GM12878 (cell line): Measurements from ENCODE around the gene ESRRG. TPM values are rescaled to one million over a fixed set of nuclear protein-coding genes. Genes with fewer than 3 reads are reported as not detected.

ENCODE experiments used
- ATAC-seq: fragments of 200-7000 bp; cut with Tn5 transposase; 3 replicates; pipeline ENCODE4 v1.9.1; 2020; ENCODE audit warnings: mild to moderate bottlenecking, moderate library complexity
- BruUV-seq: library from RNA; stranded (reverse); fragments of 400-500 nt; replicated peaks from 2 replicates; lab custom pipeline; 2021; lab: Mats Ljungman, UMichigan
- CTCF ChIA-PET: fragments of 300-600 bp; sonication (Branson Sonifier 250); formaldehyde crosslinking; extraction: SDS; loops from one replicate; lab custom pipeline; 2021; ENCODE audit warnings: inconsistent platforms; lab: Yijun Ruan, JAX
- POLR2A ChIA-PET: fragments of 350-600 bp; formaldehyde crosslinking; extraction: SDS; loops from one replicate; lab custom pipeline; 2021; ENCODE audit warnings: inconsistent platforms; lab: Charles Lee
- RAD21 ChIA-PET: fragments of 300-600 bp; sonication (Branson Sonifier 250); formaldehyde crosslinking; loops from one replicate; lab custom pipeline; 2023; ENCODE audit warnings: antibody characterized with exemption; ENCODE audit not compliant: unreplicated experiment; lab: Charles Lee
- SMC1A ChIA-PET: fragments of 300-600 bp; sonication (Branson Sonifier 250); formaldehyde crosslinking; loops from one replicate; lab custom pipeline; 2023; ENCODE audit not compliant: unreplicated experiment, uncharacterized antibody; lab: Charles Lee
- DNase-seq: peaks from one replicate; pipeline ENCODE4 v3.0.0-alpha.2; 2011; ENCODE audit warnings: low read depth, low spot score
- FAIRE-seq: peaks from 3 replicates; lab custom pipeline; 2011; peaks lifted over from hg19 to GRCh38; lab: Jason Lieb, UNC
- H2AFZ ChIP-seq: 2 replicates; pipeline ENCODE4 v1.6.0; 2011; ENCODE audit warnings: low read depth, low read length, control low read depth; ENCODE audit not compliant: control insufficient read depth
- H3K27ac ChIP-seq: 2 replicates; pipeline ENCODE4 v1.5.1; 2011; ENCODE audit warnings: control low read depth; ENCODE audit not compliant: control insufficient read depth, insufficient read depth
- H3K27me3 ChIP-seq, 2 experiments: replicated peaks in 1 of 2; 2 replicates each; pipeline versions ENCODE4 v1.6.0 to v1.6.1; 2011; ENCODE audit warnings: low read length in 1 of 2; ENCODE audit not compliant: control insufficient read depth in 2 of 2, insufficient read depth in 2 of 2
- H3K36me3 ChIP-seq, 2 experiments: 2 replicates each; pipeline ENCODE4 v1.5.1; 2011; ENCODE audit warnings: low read length in 1 of 2; ENCODE audit not compliant: control insufficient read depth in 2 of 2, insufficient read depth in 2 of 2
- H3K4me1 ChIP-seq: 2 replicates; pipeline ENCODE4 v1.6.1; 2011; ENCODE audit warnings: mild to moderate bottlenecking, low read length, moderate library complexity, mixed read lengths; ENCODE audit not compliant: control insufficient read depth, insufficient read depth
- H3K4me2 ChIP-seq: 2 replicates; pipeline ENCODE4 v1.6.0; 2011; ENCODE audit warnings: control low read depth; ENCODE audit not compliant: control insufficient read depth, insufficient read depth
- H3K4me3 ChIP-seq: fragments of 200-600 bp; sonication (generic); 2 replicates; pipeline ENCODE4 v1.5.1; 2016
- H3K79me2 ChIP-seq: 2 replicates; pipeline ENCODE4 v1.6.0; 2011; ENCODE audit warnings: low read length; ENCODE audit not compliant: control insufficient read depth, insufficient read depth
- H3K9ac ChIP-seq: 2 replicates; pipeline ENCODE4 v1.8.0; 2011; ENCODE audit warnings: low read length, control low read depth, mixed read lengths; ENCODE audit not compliant: control insufficient read depth, insufficient read depth
- H3K9me3 ChIP-seq: replicated peaks from 3 replicates; pipeline ENCODE4 v1.5.1; 2011; ENCODE audit warnings: mild to moderate bottlenecking, low read length; ENCODE audit not compliant: control insufficient read depth, insufficient read depth
- H4K20me1 ChIP-seq: 2 replicates; pipeline ENCODE4 v1.6.0; 2011; ENCODE audit not compliant: control insufficient read depth, insufficient read depth
- BACH1 ChIP-seq: fragments of 450-650 bp; IDR thresholded peaks from 2 replicates; pipeline ENCODE4 v1.6.1; 2017; ENCODE audit warnings: mild to moderate bottlenecking, borderline replicate concordance
- EZH2 ChIP-seq: IDR thresholded peaks from 2 replicates; pipeline ENCODE4 v1.6.1; 2012; ENCODE audit warnings: low read depth, mild to moderate bottlenecking, control low read depth, inconsistent platforms, low read length, borderline replicate concordance; ENCODE audit not compliant: control insufficient read depth
- MEF2B ChIP-seq: fragments of 450-650 bp; IDR thresholded peaks from 2 replicates; pipeline ENCODE4 v1.6.1; 2018; ENCODE audit warnings: mild to moderate bottlenecking, moderate library complexity; ENCODE audit not compliant: partially characterized antibody, poor library complexity, severe bottlenecking
- NFIC ChIP-seq: IDR thresholded peaks from 2 replicates; pipeline ENCODE4 v1.6.1; 2012; ENCODE audit warnings: low read depth, mild to moderate bottlenecking, inconsistent platforms, low read length, moderate library complexity
- RFX5 ChIP-seq: IDR thresholded peaks from 2 replicates; pipeline ENCODE4 v1.6.1; 2011; ENCODE audit warnings: low read depth, low read length, improper control_type of control experiment
- RUNX3 ChIP-seq: IDR thresholded peaks from 2 replicates; pipeline ENCODE4 v1.6.1; 2012; ENCODE audit warnings: low read length, inconsistent platforms
- SUPT20H ChIP-seq: IDR thresholded peaks from 2 replicates; pipeline ENCODE4 v1.6.1; 2011; ENCODE audit warnings: low read depth, mild to moderate bottlenecking, low read length, moderate library complexity, borderline replicate concordance; ENCODE audit not compliant: control insufficient read depth
- ZBED1 ChIP-seq: IDR thresholded peaks from 2 replicates; pipeline ENCODE4 v1.6.1; 2016; ENCODE audit warnings: borderline replicate concordance
- ZSCAN29 ChIP-seq: fragments of 450-650 bp; IDR thresholded peaks from 2 replicates; pipeline ENCODE4 v1.6.1; 2017; ENCODE audit warnings: mild to moderate bottlenecking, moderate library complexity
- WGBS: methylation state at CpG from one replicate; pipeline ENCODE4 v1.1.6; 2016; ENCODE audit warnings: low lambda C conversion rate; ENCODE audit not compliant: insufficient replicate concordance, insufficient coverage; ENCODE audit errors: missing lambda C conversion rate; 5-methylcytosine and 5-hydroxymethylcytosine counted together
- in situ Hi-C: fragments of 300-500 bp; cut with MboI; formaldehyde crosslinking; loops from 9 replicates; pipeline ENCODE4 v1.14.3; 2018; ENCODE audit warnings: mixed read lengths
- intact Hi-C: fragments of 100-400 bp; cut with micrococcal nuclease; formaldehyde crosslinking; loops from one replicate; pipeline ENCODE4 v1.14.2; 2022; ENCODE audit not compliant: unreplicated experiment
- polyA plus RNA-seq, 11 experiments: library from polyadenylated mRNA; depleted of rRNA in 4 of 11; unstranded in 6 of 11; stranded (reverse) in 5 of 11; fragments of >200 nt; fragmentation: Nextera tagmentation in 4 of 11; fragmentation: Illumina TruSeq in 1 of 11; extraction: Ambion mirVana in 4 of 11; extraction: Trizol in 1 of 11; gene quantifications; 1 replicate in 1 of 11; 2 replicates in 10 of 11; pipeline versions ENCODE4 v1.2.1 to v1.2.3, GENCODE V29; 2011 to 2016; ENCODE audit warnings: inconsistent platforms in 2 of 11, missing spikeins in 2 of 11, low read depth in 1 of 11
- total RNA-seq, 4 experiments: library from RNA; depleted of rRNA in 3 of 4; stranded (reverse); fragments of >200 nt in 3 of 4; fragmentation: Illumina TruSeq in 1 of 4; extraction: Trizol in 1 of 4; gene quantifications; 2 replicates each; pipeline versions ENCODE4 v1.2.1 to v1.2.3, GENCODE V29; 2013 to 2021
- TF ChIP-seq, protein P1 (sequence below): fragments of 450-650 bp; IDR thresholded peaks from 2 replicates; pipeline ENCODE4 v1.6.1; 2016; ENCODE audit warnings: mild to moderate bottlenecking
- TF ChIP-seq, protein P2 (sequence below): fragments of 150-350 bp; IDR thresholded peaks from 2 replicates; pipeline ENCODE4 v1.6.1; 2016; ENCODE audit warnings: low read depth, low read length
- TF ChIP-seq, protein P3 (sequence below): IDR thresholded peaks from 2 replicates; pipeline ENCODE4 v1.6.1; 2012; ENCODE audit warnings: mild to moderate bottlenecking, low read depth, low read length

Gene ESRRG
- total and polyA plus RNA-seq, 10 of the 15 experiments (the other 5 are each of a cell fraction or from before 2014, with no cell fraction given), result 0.03 TPM; not detected in 9

DNA sequence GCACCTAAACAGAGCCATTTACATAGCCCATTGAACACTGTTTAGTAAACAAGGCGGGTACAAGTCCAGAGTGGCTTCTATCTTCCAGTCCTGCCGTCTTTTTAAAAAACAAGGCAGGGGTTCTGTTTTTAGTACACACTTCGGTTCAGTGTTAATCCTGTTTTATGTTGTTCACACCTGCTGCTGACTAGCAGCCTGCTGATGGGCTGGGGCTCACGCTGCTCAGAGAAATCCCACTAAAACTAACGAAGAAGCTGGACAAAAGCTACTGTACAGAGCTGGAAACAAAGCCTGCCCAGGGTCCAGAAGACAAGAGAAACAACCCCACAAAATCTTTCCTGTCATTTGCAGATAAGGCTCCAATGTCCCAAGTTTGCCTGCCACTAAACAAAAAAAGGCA, 13.2 kb downstream of the ESRRG start (continued):
- TF ChIP-seq EZH2 (no peak), MEF2B (no peak)

DNA sequence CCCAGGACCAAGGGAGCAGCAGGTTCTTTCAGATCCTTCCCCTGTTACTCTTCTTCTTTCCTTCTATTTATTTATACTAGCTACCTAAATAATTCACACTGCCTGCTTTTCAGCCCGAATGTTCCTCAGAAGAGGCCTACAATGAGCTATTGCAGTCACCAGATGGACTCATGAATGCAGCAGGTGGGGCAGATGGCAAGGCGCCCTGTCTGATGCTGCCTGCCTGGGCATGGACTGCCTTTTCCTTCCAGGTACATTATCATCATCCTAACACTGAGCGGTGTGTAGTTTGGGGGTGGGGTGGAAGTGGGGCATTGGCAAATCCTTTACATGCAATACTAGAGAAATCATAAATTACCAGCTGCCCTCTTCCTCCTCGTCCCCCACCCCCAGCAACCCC, 17.6 kb downstream of the ESRRG start:
- no peak for DNase-seq
- no peak overlapping the region for H2AFZ ChIP-seq
- ATAC-seq, result no peak
- H3K27me3 ChIP-seq, result no peaks in the 10 kb centered on the region
- 27% methylated on average over 4 of the region's 4 CpGs for WGBS
- no peak overlapping the region for H3K9ac ChIP-seq
- ChIA-PET POLR2A (no interaction called here), RAD21 (no interaction called here), CTCF (no interaction called here), SMC1A (no interaction called here)
- no peaks in the 10 kb centered on the region for H3K79me2 ChIP-seq
- H3K36me3 ChIP-seq, result no peaks in the 10 kb centered on the region
- BruUV-seq, result no TSS peak
- no peaks in the 10 kb centered on the region for H3K9me3 ChIP-seq
- no peak overlapping the region for H3K27ac ChIP-seq
- H3K4me3 ChIP-seq, result no peak overlapping the region
- in situ Hi-C loops, result no loop called here
- H4K20me1 ChIP-seq, result no peaks in the 10 kb centered on the region
- TF ChIP-seq ZBED1 (no peak), SUPT20H (no peak), BACH1 (no peak), ZSCAN29 (no peak), NFIC (no peak), RUNX3 (no peak), RFX5 (no peak)
- TF ChIP-seq, protein P1, sequence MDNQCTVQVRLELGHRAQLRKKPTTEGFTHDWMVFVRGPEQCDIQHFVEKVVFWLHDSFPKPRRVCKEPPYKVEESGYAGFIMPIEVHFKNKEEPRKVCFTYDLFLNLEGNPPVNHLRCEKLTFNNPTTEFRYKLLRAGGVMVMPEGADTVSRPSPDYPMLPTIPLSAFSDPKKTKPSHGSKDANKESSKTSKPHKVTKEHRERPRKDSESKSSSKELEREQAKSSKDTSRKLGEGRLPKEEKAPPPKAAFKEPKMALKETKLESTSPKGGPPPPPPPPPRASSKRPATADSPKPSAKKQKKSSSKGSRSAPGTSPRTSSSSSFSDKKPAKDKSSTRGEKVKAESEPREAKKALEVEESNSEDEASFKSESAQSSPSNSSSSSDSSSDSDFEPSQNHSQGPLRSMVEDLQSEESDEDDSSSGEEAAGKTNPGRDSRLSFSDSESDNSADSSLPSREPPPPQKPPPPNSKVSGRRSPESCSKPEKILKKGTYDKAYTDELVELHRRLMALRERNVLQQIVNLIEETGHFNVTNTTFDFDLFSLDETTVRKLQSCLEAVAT, result no peak
- TF ChIP-seq, protein P2, sequence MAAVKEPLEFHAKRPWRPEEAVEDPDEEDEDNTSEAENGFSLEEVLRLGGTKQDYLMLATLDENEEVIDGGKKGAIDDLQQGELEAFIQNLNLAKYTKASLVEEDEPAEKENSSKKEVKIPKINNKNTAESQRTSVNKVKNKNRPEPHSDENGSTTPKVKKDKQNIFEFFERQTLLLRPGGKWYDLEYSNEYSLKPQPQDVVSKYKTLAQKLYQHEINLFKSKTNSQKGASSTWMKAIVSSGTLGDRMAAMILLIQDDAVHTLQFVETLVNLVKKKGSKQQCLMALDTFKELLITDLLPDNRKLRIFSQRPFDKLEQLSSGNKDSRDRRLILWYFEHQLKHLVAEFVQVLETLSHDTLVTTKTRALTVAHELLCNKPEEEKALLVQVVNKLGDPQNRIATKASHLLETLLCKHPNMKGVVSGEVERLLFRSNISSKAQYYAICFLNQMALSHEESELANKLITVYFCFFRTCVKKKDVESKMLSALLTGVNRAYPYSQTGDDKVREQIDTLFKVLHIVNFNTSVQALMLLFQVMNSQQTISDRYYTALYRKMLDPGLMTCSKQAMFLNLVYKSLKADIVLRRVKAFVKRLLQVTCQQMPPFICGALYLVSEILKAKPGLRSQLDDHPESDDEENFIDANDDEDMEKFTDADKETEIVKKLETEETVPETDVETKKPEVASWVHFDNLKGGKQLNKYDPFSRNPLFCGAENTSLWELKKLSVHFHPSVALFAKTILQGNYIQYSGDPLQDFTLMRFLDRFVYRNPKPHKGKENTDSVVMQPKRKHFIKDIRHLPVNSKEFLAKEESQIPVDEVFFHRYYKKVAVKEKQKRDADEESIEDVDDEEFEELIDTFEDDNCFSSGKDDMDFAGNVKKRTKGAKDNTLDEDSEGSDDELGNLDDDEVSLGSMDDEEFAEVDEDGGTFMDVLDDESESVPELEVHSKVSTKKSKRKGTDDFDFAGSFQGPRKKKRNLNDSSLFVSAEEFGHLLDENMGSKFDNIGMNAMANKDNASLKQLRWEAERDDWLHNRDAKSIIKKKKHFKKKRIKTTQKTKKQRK, result no peak
- TF ChIP-seq, protein P3, sequence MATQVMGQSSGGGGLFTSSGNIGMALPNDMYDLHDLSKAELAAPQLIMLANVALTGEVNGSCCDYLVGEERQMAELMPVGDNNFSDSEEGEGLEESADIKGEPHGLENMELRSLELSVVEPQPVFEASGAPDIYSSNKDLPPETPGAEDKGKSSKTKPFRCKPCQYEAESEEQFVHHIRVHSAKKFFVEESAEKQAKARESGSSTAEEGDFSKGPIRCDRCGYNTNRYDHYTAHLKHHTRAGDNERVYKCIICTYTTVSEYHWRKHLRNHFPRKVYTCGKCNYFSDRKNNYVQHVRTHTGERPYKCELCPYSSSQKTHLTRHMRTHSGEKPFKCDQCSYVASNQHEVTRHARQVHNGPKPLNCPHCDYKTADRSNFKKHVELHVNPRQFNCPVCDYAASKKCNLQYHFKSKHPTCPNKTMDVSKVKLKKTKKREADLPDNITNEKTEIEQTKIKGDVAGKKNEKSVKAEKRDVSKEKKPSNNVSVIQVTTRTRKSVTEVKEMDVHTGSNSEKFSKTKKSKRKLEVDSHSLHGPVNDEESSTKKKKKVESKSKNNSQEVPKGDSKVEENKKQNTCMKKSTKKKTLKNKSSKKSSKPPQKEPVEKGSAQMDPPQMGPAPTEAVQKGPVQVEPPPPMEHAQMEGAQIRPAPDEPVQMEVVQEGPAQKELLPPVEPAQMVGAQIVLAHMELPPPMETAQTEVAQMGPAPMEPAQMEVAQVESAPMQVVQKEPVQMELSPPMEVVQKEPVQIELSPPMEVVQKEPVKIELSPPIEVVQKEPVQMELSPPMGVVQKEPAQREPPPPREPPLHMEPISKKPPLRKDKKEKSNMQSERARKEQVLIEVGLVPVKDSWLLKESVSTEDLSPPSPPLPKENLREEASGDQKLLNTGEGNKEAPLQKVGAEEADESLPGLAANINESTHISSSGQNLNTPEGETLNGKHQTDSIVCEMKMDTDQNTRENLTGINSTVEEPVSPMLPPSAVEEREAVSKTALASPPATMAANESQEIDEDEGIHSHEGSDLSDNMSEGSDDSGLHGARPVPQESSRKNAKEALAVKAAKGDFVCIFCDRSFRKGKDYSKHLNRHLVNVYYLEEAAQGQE, result no peak
- no peak for FAIRE-seq
- no peak overlapping the region for H3K4me2 ChIP-seq
- intact Hi-C loops, result no loop called here
- H3K4me1 ChIP-seq, result no peaks in the 10 kb centered on the region
